ENCODE results near the gene FGF6. TPM values are rescaled to one million over a fixed set of nuclear protein-coding genes. Genes with fewer than 3 reads are reported as not detected.

The FGF6 gene
- total and polyA plus RNA-seq, 2 donors (not counting 1 experiment from before 2014, with no cell fraction given), result not detected

- H3K4me1 ChIP-seq (ENCODE audit: control insufficient read depth, extremely low read depth, insufficient read depth, low read length), result no peaks in the 10 kb centered on the region
- no peaks in the 10 kb centered on the region for H3K9me3 ChIP-seq (ENCODE audit: control insufficient read depth, insufficient read depth, low read depth, low read length)
- peaks cover 2% of the 10 kb centered on the region for H3K27me3 ChIP-seq (ENCODE audit: control insufficient read depth, insufficient read depth, low read length)
- no peak overlapping the region for H3K4me2 ChIP-seq (ENCODE audit: extremely low read depth, insufficient read depth, low read length)
- no peaks in the 10 kb centered on the region for H3K36me3 ChIP-seq (ENCODE audit: control insufficient read depth, insufficient read depth, low read length)
- no peak overlapping the region for H3K4me3 ChIP-seq (replicated peaks in 1 of 4; ENCODE audit: control extremely low read depth in 1 of 4, insufficient read depth in 1 of 4, low read depth in 3 of 4, low read length in 4 of 4)
- TF ChIP-seq CTCF (conservative IDR thresholded peaks at IDR 0.05 in 1 of 2, IDR thresholded peaks at IDR 0.05 in 1 of 2; ENCODE audit: low read depth in 1 of 2, low read length in 2 of 2) (no peak), EZH2 (IDR thresholded peaks at IDR 0.05; ENCODE audit: low read length, missing control alignments) (no peak)
- no peaks in the 10 kb centered on the region for H3K79me2 ChIP-seq (ENCODE audit: control insufficient read depth, insufficient read depth, low read length)
- H3K9ac ChIP-seq (ENCODE audit: insufficient read depth, low read length), result no peak overlapping the region
- no peak overlapping the region for H3K27ac ChIP-seq (ENCODE audit: insufficient read depth, low read length)
- H2AFZ ChIP-seq (ENCODE audit: low read length), result no peak overlapping the region
- DNase-seq (ENCODE audit: low read depth in 2 of 2), result no peak
- no peaks in the 10 kb centered on the region for H4K20me1 ChIP-seq (ENCODE audit: control insufficient read depth, extremely low read depth, insufficient read depth, low read length)
Observed at GRCh38 chr12:4417455-4417854, 28.2 kb downstream of the FGF6 start.

GRCh38 chr12:4416276-4416675 lies 29.3 kb downstream of the FGF6 start:
- Histone ChIP-seq H4K20me1 (ENCODE audit: control insufficient read depth, extremely low read depth, insufficient read depth, low read length) (no peaks in the 10 kb centered on the region), H3K4me2 (ENCODE audit: extremely low read depth, insufficient read depth, low read length) (no peak overlapping the region), H3K9me3 (ENCODE audit: control insufficient read depth, insufficient read depth, low read depth, low read length) (no peaks in the 10 kb centered on the region), H3K27ac (ENCODE audit: insufficient read depth, low read length) (no peak overlapping the region), H3K9ac (ENCODE audit: insufficient read depth, low read length) (no peak overlapping the region), H3K4me3 (replicated peaks in 1 of 4; ENCODE audit: control extremely low read depth in 1 of 4, insufficient read depth in 1 of 4, low read depth in 3 of 4, low read length in 4 of 4) (no peak overlapping the region), H2AFZ (ENCODE audit: low read length) (no peak overlapping the region), H3K79me2 (ENCODE audit: control insufficient read depth, insufficient read depth, low read length) (no peaks in the 10 kb centered on the region), H3K36me3 (ENCODE audit: control insufficient read depth, insufficient read depth, low read length) (no peaks in the 10 kb centered on the region), H3K4me1 (ENCODE audit: control insufficient read depth, extremely low read depth, insufficient read depth, low read length) (no peaks in the 10 kb centered on the region), H3K27me3 (ENCODE audit: control insufficient read depth, insufficient read depth, low read length) (peaks cover 2% of the 10 kb centered on the region)
- DNase-seq (ENCODE audit: low read depth in 2 of 2), result no peak
- no peak for TF ChIP-seq EZH2 (IDR thresholded peaks at IDR 0.05; ENCODE audit: low read length, missing control alignments)

- Histone ChIP-seq H4K20me1 (ENCODE audit: control insufficient read depth, extremely low read depth, insufficient read depth, low read length) (no peaks in the 10 kb centered on the region), H3K9me3 (ENCODE audit: control insufficient read depth, insufficient read depth, low read depth, low read length) (no peaks in the 10 kb centered on the region), H3K4me2 (ENCODE audit: extremely low read depth, insufficient read depth, low read length) (no peak overlapping the region), H2AFZ (ENCODE audit: low read length) (no peak overlapping the region), H3K36me3 (ENCODE audit: control insufficient read depth, insufficient read depth, low read length) (no peaks in the 10 kb centered on the region), H3K4me3 (replicated peaks in 1 of 4; ENCODE audit: control extremely low read depth in 1 of 4, insufficient read depth in 1 of 4, low read depth in 3 of 4, low read length in 4 of 4) (no peak overlapping the region), H3K27me3 (ENCODE audit: control insufficient read depth, insufficient read depth, low read length) (peaks cover 2% of the 10 kb centered on the region), H3K27ac (ENCODE audit: insufficient read depth, low read length) (no peak overlapping the region), H3K9ac (ENCODE audit: insufficient read depth, low read length) (no peak overlapping the region), H3K79me2 (ENCODE audit: control insufficient read depth, insufficient read depth, low read length) (no peaks in the 10 kb centered on the region), H3K4me1 (ENCODE audit: control insufficient read depth, extremely low read depth, insufficient read depth, low read length) (no peaks in the 10 kb centered on the region)
- DNase-seq (ENCODE audit: low read depth in 2 of 2), result no peak
- TF ChIP-seq CTCF (conservative IDR thresholded peaks at IDR 0.05 in 1 of 2, IDR thresholded peaks at IDR 0.05 in 1 of 2; ENCODE audit: low read depth in 1 of 2, low read length in 2 of 2) (no peak), EZH2 (IDR thresholded peaks at IDR 0.05; ENCODE audit: low read length, missing control alignments) (no peak)
Observed at GRCh38 chr12:4412465-4412864, 33.1 kb downstream of the FGF6 start.

All from fibroblast of lung (primary cell).